PC-9 (cell line): ENCODE results near the gene ATP5F1B. TPM values are rescaled to one million over a fixed set of nuclear protein-coding genes. Genes with fewer than 3 reads are reported as not detected.

Source experiments
- BruUV-seq: library from RNA; stranded (reverse); fragments of 400-500 nt; replicated peaks from 2 replicates; lab custom pipeline; 2021; lab: Mats Ljungman, UMichigan
- CTCF ChIA-PET: fragments of 300-600 bp; sonication (Branson Sonifier 250); formaldehyde crosslinking; loops from one replicate; lab custom pipeline; 2022; ENCODE audit warnings: antibody characterized with exemption; lab: Charles Lee
- POLR2A ChIA-PET: fragments of 300-600 bp; sonication (Branson Sonifier 250); formaldehyde crosslinking; loops from one replicate; lab custom pipeline; 2022; ENCODE audit warnings: antibody characterized with exemption; ENCODE audit not compliant: unreplicated experiment; lab: Charles Lee
- DNase-seq, 2 experiments: peaks; one replicate each; pipeline versions ENCODE4 v3.0.0 to v3.0.0-alpha.2; 2015 to 2022; ENCODE audit warnings: mixed read lengths in 1 of 2
- H2AFZ ChIP-seq: fragments of 200-600 bp; sonication (generic); 2 replicates; pipeline ENCODE4 v1.8.1; 2017; ENCODE audit warnings: antibody characterized with exemption
- H3F3A ChIP-seq: fragments of 200-600 bp; sonication (generic); 2 replicates; pipeline ENCODE4 v1.8.1; 2017; ENCODE audit warnings: antibody characterized with exemption, mild to moderate bottlenecking, low read depth; ENCODE audit not compliant: insufficient read depth
- H3K27ac ChIP-seq: fragments of 200-600 bp; sonication (generic); 2 replicates; pipeline ENCODE4 v1.6.1; 2016; ENCODE audit warnings: mixed run types
- H3K27me3 ChIP-seq: fragments of 200-600 bp; sonication (generic); 2 replicates; pipeline ENCODE4 v1.6.1; 2016; ENCODE audit warnings: low read depth, mixed run types; ENCODE audit not compliant: insufficient read depth
- H3K36me3 ChIP-seq: fragments of 200-600 bp; sonication (generic); 2 replicates; pipeline ENCODE4 v1.6.1; 2016; ENCODE audit warnings: low read depth, mixed run types
- H3K4me1 ChIP-seq: fragments of 200-600 bp; sonication (generic); replicated peaks from 2 replicates; pipeline ENCODE4 v1.6.1; 2016; ENCODE audit warnings: mixed run types; ENCODE audit not compliant: insufficient read depth
- H3K4me2 ChIP-seq: fragments of 200-600 bp; sonication (generic); 2 replicates; pipeline ENCODE4 v1.6.1; 2017; ENCODE audit warnings: mixed run types
- H3K4me3 ChIP-seq: fragments of 200-600 bp; sonication (generic); 2 replicates; pipeline ENCODE4 v1.6.1; 2016; ENCODE audit warnings: mixed run types
- H3K79me2 ChIP-seq: fragments of 200-600 bp; sonication (generic); 2 replicates; pipeline ENCODE4 v1.6.1; 2017; ENCODE audit warnings: low read depth, mixed run types
- H3K9me2 ChIP-seq: fragments of 200-600 bp; sonication (generic); 2 replicates; pipeline ENCODE4 v1.8.1; 2017; ENCODE audit warnings: mild to moderate bottlenecking; ENCODE audit not compliant: insufficient read depth
- H3K9me3 ChIP-seq: fragments of 200-600 bp; sonication (generic); 2 replicates; pipeline ENCODE4 v1.8.1; 2016; ENCODE audit warnings: low read depth; ENCODE audit not compliant: insufficient read depth
- H4K20me1 ChIP-seq: fragments of 200-600 bp; sonication (generic); 2 replicates; pipeline ENCODE4 v1.8.1; 2017; ENCODE audit not compliant: insufficient read depth
- CTCF ChIP-seq: fragments of 200-600 bp; sonication (generic); conservative IDR thresholded peaks from 2 replicates; pipeline ENCODE4 v1.6.1; 2017; ENCODE audit warnings: mixed run types, antibody characterized with exemption, mild to moderate bottlenecking, moderate library complexity
- EZH2 ChIP-seq: fragments of 200-600 bp; sonication (generic); IDR thresholded peaks from 2 replicates; pipeline ENCODE4 v1.8.0; 2017; ENCODE audit warnings: antibody characterized with exemption, low read depth
- intact Hi-C: fragments of 100-400 bp; cut with micrococcal nuclease; formaldehyde crosslinking; loops from one replicate; pipeline ENCODE4 v1.10.0; 2022; ENCODE audit not compliant: unreplicated experiment
- total RNA-seq: library from RNA; stranded (reverse); gene quantifications from 2 replicates; pipeline ENCODE4 v1.2.3, GENCODE V29; 2021

The ATP5F1B gene
- total RNA-seq, 1 experiment from 2014 or later = 587 TPM

- Histone ChIP-seq H3K4me1 (peaks cover 12% of the 10 kb centered on the region), H3K4me2 (no peak overlapping the region), H3F3A (peaks cover 61% of the 10 kb centered on the region), H3K27ac (no peak overlapping the region), H3K9me3 (no peaks in the 10 kb centered on the region), H3K79me2 (peaks cover 99% of the 10 kb centered on the region), H3K27me3 (no peaks in the 10 kb centered on the region), H3K9me2 (no peaks in the 10 kb centered on the region), H4K20me1 (peaks cover 97% of the 10 kb centered on the region), H2AFZ (no peak overlapping the region), H3K4me3 (no peak overlapping the region), H3K36me3 (peaks cover 14% of the 10 kb centered on the region)
- TF ChIP-seq EZH2 = no peak
- no peak for TF ChIP-seq CTCF
- no TSS peak for BruUV-seq
- ChIA-PET CTCF (interaction anchor here (0.6 kb wide), 1 partner anchor 632 kb away, joined by 3 read pairs; no protein-coding TSS in a partner anchor), POLR2A (no interaction called here)
- intact Hi-C loops = no loop called here
- DNase-seq = no peak
These were observed 33.1 kb upstream of the ATP5F1B start for GRCh38 chr12:56678852-56679251.

GRCh38 chr12:56677680-56678079 lies 31.9 kb upstream of the ATP5F1B start:
- intact Hi-C loops = no loop called here
- TF ChIP-seq CTCF (no peak), EZH2 (no peak)
- DNase-seq = no peak
- H3K27ac ChIP-seq = peak overlapping the region; percentile 43
- BruUV-seq = no TSS peak
- ChIA-PET CTCF (no interaction called here), POLR2A (no interaction called here)
- no peaks in the 10 kb centered on the region for H3K9me2 ChIP-seq
- 0 out of 2 replicates have a peak, but pooled peaks cover 10% of the 10 kb centered on the region for H3K4me1 ChIP-seq
- H3K27me3 ChIP-seq = no peaks in the 10 kb centered on the region
- no peaks in the 10 kb centered on the region for H3K9me3 ChIP-seq
- H3K79me2 ChIP-seq = peaks cover 99% of the 10 kb centered on the region
- peaks cover 61% of the 10 kb centered on the region for H3F3A ChIP-seq
- peaks cover 14% of the 10 kb centered on the region for H3K36me3 ChIP-seq
- H3K4me3 ChIP-seq = no peak overlapping the region
- peaks cover 96% of the 10 kb centered on the region for H4K20me1 ChIP-seq
- H2AFZ ChIP-seq = no peak overlapping the region
- H3K4me2 ChIP-seq = no peak overlapping the region

DNA sequence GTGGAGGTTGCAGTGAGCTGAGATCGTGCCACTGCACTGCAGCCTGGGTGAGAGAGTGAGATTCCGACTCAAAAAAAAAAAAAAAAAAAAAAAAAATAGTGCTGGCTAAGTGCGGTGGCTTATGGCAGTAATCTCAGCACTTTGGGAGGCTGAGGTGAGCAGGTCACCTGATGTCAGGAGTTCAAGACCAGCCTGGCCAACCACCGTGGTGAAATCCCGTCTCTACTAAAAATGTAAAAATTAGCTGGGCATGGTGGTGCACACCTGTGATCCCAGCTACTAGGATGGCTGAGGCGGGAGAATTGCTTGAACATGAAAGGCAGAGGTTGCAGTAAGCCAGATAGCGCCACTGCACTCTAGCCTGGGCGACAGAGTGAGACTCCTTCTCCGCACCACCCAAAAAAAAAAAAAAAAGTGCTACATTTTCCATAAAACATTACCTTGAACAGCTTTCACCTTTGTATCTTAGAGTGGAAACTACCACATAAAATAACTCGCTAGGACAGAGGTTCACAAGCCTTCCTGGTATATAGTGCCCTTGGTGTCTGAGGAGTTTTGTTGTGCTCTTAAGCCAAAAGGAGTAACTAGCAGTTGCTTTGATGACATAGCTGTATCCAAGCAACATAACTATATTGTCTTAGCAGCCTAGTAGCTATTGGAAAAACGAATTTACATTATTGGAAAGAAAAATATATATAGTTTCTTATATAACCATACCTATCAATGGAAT lies 31.2 kb upstream of the ATP5F1B start:
- no peak for DNase-seq
- intact Hi-C loops = no loop called here
- TF ChIP-seq CTCF = no peak
- TF ChIP-seq EZH2 = no peak
- H3F3A ChIP-seq = peaks cover 65% of the 10 kb centered on the region
- no peak overlapping the region for H3K4me3 ChIP-seq
- no peaks in the 10 kb centered on the region for H3K27me3 ChIP-seq
- H3K36me3 ChIP-seq = peaks cover 20% of the 10 kb centered on the region
- H4K20me1 ChIP-seq = peaks cover 96% of the 10 kb centered on the region
- peak overlapping the region; percentile 43 for H3K27ac ChIP-seq
- CTCF ChIA-PET = no interaction called here
- H3K9me2 ChIP-seq = no peaks in the 10 kb centered on the region
- no peak overlapping the region for H2AFZ ChIP-seq
- H3K4me2 ChIP-seq = no peak overlapping the region
- peaks cover 99% of the 10 kb centered on the region for H3K79me2 ChIP-seq
- H3K9me3 ChIP-seq = no peaks in the 10 kb centered on the region
- 0 out of 2 replicates have a peak, but pooled peaks cover 10% of the 10 kb centered on the region for H3K4me1 ChIP-seq
- no TSS peak for BruUV-seq
- POLR2A ChIA-PET = no interaction called here
